ENCODE results near the gene SLC35E3.
"Not testable (repeated sequence)": the region's sequence is repeated elsewhere in the genome, so short reads cannot be mapped to it uniquely, and the experiment has no call there.

The SLC35E3 gene

GRCh38 chr12:68805592-68806120 is 59.7 kb downstream of the SLC35E3 start:
- no peak for DNase-seq
- Histone ChIP-seq H3K27me3 (replicated peaks; ENCODE audit: insufficient read depth, low read length) (no peaks in the 10 kb centered on the region), H3K9ac (ENCODE audit: low read length) (no peak overlapping the region), H3K4me3 (ENCODE audit: low read length) (no peak overlapping the region), H3F3A (ENCODE audit: insufficient read depth, low read length) (peaks cover 48% of the 10 kb centered on the region), H3K9me2 (replicated peaks; ENCODE audit: insufficient read depth, low read length) (no peaks in the 10 kb centered on the region), H3K79me2 (ENCODE audit: low read length) (peaks cover 18% of the 10 kb centered on the region), H3K27ac (ENCODE audit: low read length) (no peak overlapping the region), H3K4me1 (ENCODE audit: low read length) (peaks cover 14% of the 10 kb centered on the region; the same call in 1 of the 2 replicates), H2AFZ (ENCODE audit: low read length) (no peak overlapping the region), H3K36me3 (replicated peaks; ENCODE audit: insufficient read depth, low read length) (peaks cover 6% of the 10 kb centered on the region; the same call in 1 of the 2 replicates), H4K20me1 (ENCODE audit: insufficient read depth, low read length) (no peaks in the 10 kb centered on the region), H3K4me2 (ENCODE audit: low read depth, low read length) (no peak overlapping the region), H3K9me3 (replicated peaks; ENCODE audit: insufficient read depth, low read length) (no peaks in the 10 kb centered on the region)
- TF ChIP-seq EZH2 (optimal IDR thresholded peaks at IDR 0.05; ENCODE audit: low read depth, low read length) (no peak), EZH2phosphoT487 (IDR thresholded peaks at IDR 0.05; ENCODE audit: low read length) (no peak)
- TF ChIP-seq, protein P1, sequence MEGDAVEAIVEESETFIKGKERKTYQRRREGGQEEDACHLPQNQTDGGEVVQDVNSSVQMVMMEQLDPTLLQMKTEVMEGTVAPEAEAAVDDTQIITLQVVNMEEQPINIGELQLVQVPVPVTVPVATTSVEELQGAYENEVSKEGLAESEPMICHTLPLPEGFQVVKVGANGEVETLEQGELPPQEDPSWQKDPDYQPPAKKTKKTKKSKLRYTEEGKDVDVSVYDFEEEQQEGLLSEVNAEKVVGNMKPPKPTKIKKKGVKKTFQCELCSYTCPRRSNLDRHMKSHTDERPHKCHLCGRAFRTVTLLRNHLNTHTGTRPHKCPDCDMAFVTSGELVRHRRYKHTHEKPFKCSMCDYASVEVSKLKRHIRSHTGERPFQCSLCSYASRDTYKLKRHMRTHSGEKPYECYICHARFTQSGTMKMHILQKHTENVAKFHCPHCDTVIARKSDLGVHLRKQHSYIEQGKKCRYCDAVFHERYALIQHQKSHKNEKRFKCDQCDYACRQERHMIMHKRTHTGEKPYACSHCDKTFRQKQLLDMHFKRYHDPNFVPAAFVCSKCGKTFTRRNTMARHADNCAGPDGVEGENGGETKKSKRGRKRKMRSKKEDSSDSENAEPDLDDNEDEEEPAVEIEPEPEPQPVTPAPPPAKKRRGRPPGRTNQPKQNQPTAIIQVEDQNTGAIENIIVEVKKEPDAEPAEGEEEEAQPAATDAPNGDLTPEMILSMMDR (IDR thresholded peaks at IDR 0.05; ENCODE audit: low read length) = no peak

DNA sequence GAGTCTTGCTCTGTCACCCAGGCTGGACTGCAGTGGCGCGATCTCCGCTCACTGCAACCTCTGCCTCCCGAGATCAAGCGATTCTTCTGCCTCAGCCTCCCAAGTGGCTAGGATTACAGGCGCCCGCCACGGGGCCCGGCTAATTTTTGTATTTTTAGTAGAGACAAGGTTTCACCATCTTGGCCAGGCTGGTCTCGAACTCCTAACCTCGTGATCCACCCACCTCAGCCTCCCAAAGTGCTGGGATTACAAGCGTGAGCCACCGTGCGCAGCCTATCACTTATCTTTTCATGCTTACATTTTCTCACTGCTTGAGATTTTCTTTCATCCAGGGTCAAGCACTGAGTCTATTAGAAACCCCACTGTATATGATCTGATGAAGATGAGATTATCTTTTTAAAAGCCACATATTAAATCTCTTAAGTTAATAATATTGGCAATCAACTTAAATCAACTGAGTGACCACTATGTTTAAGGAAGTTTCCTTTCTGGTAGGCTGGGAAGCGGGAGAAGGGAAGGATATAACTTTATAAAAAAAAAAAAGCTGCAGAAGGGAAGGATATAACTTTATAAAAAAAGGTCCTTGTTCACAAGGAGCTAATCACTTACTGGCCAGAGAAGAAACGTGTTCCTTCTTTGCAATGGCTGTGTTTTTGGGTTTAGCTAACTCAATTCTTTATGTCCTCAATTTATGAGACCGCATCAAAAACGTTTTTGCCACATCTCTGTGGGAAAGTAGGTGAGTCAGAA is 60.7 kb downstream of the SLC35E3 start:
- Histone ChIP-seq H3K36me3 (replicated peaks; ENCODE audit: insufficient read depth, low read length) (peaks cover 6% of the 10 kb centered on the region; the same call in 1 of the 2 replicates), H3K9me3 (replicated peaks; ENCODE audit: insufficient read depth, low read length) (no peaks in the 10 kb centered on the region), H3F3A (ENCODE audit: insufficient read depth, low read length) (peaks cover 55% of the 10 kb centered on the region), H3K27ac (ENCODE audit: low read length) (peak overlapping the region; percentile 99), H3K79me2 (ENCODE audit: low read length) (peaks cover 28% of the 10 kb centered on the region), H3K9ac (ENCODE audit: low read length) (peak overlapping the region; percentile 100), H3K4me1 (ENCODE audit: low read length) (peaks cover 14% of the 10 kb centered on the region; the same call in 1 of the 2 replicates), H4K20me1 (ENCODE audit: insufficient read depth, low read length) (no peaks in the 10 kb centered on the region; the same call in 1 of the 2 replicates), H3K4me3 (ENCODE audit: low read length) (peak overlapping the region; percentile 91), H3K4me2 (ENCODE audit: low read depth, low read length) (peak overlapping the region; percentile 86), H3K9me2 (replicated peaks; ENCODE audit: insufficient read depth, low read length) (no peaks in the 10 kb centered on the region), H2AFZ (ENCODE audit: low read length) (peak overlapping the region; percentile 23; the same call in 1 of the 2 replicates), H3K27me3 (replicated peaks; ENCODE audit: insufficient read depth, low read length) (no peaks in the 10 kb centered on the region)
- no peak for DNase-seq
- TF ChIP-seq, protein P1 (IDR thresholded peaks at IDR 0.05; ENCODE audit: low read length) = no peak
- TF ChIP-seq EZH2 (optimal IDR thresholded peaks at IDR 0.05; ENCODE audit: low read depth, low read length) (no peak), EZH2phosphoT487 (IDR thresholded peaks at IDR 0.05; ENCODE audit: low read length) (no peak)

DNA sequence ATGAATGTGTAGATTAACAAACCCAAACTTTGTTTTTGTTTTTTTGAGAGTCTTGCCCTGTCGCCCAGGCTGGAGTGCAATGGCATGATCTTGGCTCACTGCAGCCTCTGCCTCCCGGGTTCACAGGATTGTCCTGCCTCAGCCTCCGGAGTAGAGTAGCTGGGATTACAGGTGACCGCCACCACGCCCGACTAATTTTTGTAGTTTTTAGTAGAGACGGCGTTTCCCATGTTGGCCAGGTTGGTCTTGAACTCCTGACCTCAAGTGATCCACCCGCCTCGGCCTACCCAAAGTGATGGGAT is 61.2 kb downstream of the SLC35E3 start:
- H3K9me3 ChIP-seq (replicated peaks; ENCODE audit: insufficient read depth, low read length); H3K9me2 ChIP-seq (replicated peaks; ENCODE audit: insufficient read depth, low read length); H3K27me3 ChIP-seq (replicated peaks; ENCODE audit: insufficient read depth, low read length); DNase-seq; H3K4me1 ChIP-seq (ENCODE audit: low read length); H4K20me1 ChIP-seq (ENCODE audit: insufficient read depth, low read length); H3K36me3 ChIP-seq (replicated peaks; ENCODE audit: insufficient read depth, low read length): not testable (repeated sequence)
- peak overlapping the region; percentile 86; the same call in 1 of the 2 replicates for H3K4me2 ChIP-seq (ENCODE audit: low read depth, low read length)
- H3K79me2 ChIP-seq (ENCODE audit: low read length) = peaks cover 34% of the 10 kb centered on the region
- H3F3A ChIP-seq (ENCODE audit: insufficient read depth, low read length) = peaks cover 55% of the 10 kb centered on the region
- peak overlapping the region; percentile 23; the same call in 1 of the 2 replicates for H2AFZ ChIP-seq (ENCODE audit: low read length)
- peak overlapping the region; percentile 100 for H3K9ac ChIP-seq (ENCODE audit: low read length)
- H3K27ac ChIP-seq (ENCODE audit: low read length) = peak overlapping the region; percentile 99
- H3K4me3 ChIP-seq (ENCODE audit: low read length) = peak overlapping the region; percentile 91

Data from MM.1S (cell line).